ENCODE results near the gene DLL4.

- no peak for TF ChIP-seq POLR2AphosphoS2 (IDR thresholded peaks at IDR 0.05; ENCODE audit: low read depth, low read length)
- TF ChIP-seq JUND (IDR thresholded peaks at IDR 0.05; ENCODE audit: low read depth, low read length): no peak
- no peak for TF ChIP-seq RFX5 (IDR thresholded peaks at IDR 0.05; ENCODE audit: low read depth, low read length)
- no peak for TF ChIP-seq E4F1 (IDR thresholded peaks at IDR 0.05; ENCODE audit: borderline replicate concordance, partially characterized antibody)
- no peak for TF ChIP-seq CTCF (IDR thresholded peaks at IDR 0.05 in 2 of 3, conservative IDR thresholded peaks at IDR 0.05 in 1 of 3; ENCODE audit: control insufficient read depth in 2 of 3, extremely low read depth in 1 of 3, insufficient read depth in 1 of 3, low read depth in 3 of 3, low read length in 3 of 3)
- TF ChIP-seq MXI1 (IDR thresholded peaks at IDR 0.05; ENCODE audit: low read depth, low read length): no peak
- TF ChIP-seq ATF3 (IDR thresholded peaks at IDR 0.05; ENCODE audit: borderline replicate concordance, extremely low read depth, low read depth, low read length): no peak
- TF ChIP-seq HCFC1 (IDR thresholded peaks at IDR 0.05; ENCODE audit: low read length): no peak
- TF ChIP-seq ELK1 (IDR thresholded peaks at IDR 0.05; ENCODE audit: low read depth, low read length): no peak
- no peak for TF ChIP-seq FOXM1 (IDR thresholded peaks at IDR 0.05; ENCODE audit: low read depth, low read length)
These were observed 11.6 kb upstream of the DLL4 start for GRCh38 chr15:40917585-40917984.

Measured in GM12878 (cell line).